GM21381 (cell line): ENCODE data around the gene PSTPIP2.
"Not testable (repeated sequence)": the region's sequence is repeated elsewhere in the genome, so short reads cannot be mapped to it uniquely, and the experiment has no call there.

Experiments used
- ATAC-seq: cut with Tn5 transposase; IDR thresholded peaks from one replicate; pipeline ENCODE4 v1.9.1; 2021; ENCODE audit warnings: mild to moderate bottlenecking, moderate library complexity; ENCODE audit not compliant: unreplicated experiment

The PSTPIP2 gene

DNA sequence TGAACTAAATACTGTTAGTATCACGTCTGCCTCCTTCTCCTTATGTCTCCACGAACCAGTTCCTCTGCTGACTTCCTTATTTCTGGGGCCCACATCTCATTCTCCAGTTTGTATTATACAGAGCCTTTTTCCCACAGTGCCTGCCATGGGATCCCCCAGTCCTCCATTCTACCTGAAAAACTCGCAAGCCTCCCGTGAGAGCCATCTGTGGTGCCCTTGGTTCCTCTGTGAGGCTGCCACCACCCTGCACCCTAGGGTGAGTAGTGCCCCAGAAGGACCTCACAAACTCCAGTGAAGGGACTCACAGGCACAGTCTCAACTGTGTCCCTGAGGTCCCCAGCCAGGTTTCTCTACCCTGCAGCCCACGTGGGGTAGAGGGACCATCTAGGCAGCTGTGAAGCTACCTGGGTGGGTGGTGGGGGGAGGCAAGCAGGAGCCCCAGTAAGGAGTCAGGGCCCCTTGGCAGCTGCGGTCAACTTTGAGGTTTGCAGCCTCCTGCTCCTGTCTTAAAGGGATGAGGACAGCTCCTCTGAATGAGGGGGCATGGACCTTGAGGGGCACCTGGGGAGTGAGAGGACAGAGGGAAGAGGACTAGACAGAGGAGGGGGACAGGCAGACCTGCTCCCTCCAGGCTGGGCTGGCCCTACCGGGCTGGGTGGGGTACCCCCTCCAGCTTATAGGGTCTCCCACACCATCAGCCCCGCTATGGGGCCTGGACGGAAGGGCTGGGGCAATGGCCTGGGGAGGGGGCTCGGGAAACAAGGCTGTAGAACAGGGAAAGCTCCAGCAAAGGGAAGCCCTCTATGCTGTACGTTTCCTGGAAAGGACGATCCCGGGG, 1.0 kb downstream of the PSTPIP2 start:
- ATAC-seq = no peak

DNA sequence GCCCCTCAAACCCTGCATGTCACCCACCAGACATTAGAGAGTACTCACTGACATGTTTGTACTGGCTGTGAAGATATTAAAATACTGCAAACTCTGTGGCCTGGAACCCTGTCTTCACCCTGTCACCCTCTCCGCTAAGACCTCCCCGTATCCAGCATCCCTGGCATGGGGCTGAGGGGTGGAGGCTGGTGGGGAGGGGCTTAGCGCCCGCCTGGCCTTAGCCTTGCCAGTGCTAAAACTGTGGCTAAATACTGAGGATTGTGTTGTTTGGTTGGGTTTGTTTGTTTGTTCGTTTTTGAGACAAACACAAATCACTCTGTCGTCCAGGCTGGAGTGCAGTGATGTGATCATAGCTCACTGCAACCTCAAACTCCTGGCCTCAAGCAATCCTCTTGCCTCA, 1.8 kb downstream of the PSTPIP2 start:
- ATAC-seq = no peak

- no peak for ATAC-seq
These were observed 2.5 kb downstream of the PSTPIP2 start for GRCh38 chr18:46069524-46069923.

DNA sequence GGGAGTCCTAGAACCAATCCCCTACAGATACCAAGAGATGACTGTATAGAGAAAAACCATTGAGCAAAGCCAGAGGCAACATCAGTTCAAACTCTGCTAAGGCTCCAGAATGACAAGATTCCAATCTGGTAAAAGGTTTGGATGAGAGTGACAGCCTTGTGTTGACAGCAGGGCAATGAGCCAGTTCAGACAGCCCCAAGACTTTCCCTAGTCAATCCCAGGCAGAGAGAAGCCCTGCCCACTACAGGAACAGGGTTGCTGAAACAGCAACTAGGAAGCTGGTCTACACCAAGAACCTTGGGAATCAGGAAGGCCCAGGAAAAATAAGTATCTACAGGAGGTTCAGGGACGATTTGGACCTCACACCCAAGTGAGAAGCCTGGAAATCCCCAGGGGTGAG, 3.3 kb downstream of the PSTPIP2 start:
- no peak for ATAC-seq

GRCh38 chr18:46067438-46068007, 4.5 kb downstream of the PSTPIP2 start:
- no peak for ATAC-seq

GRCh38 chr18:46062781-46063180, 9.3 kb downstream of the PSTPIP2 start:
- ATAC-seq = no peak

DNA sequence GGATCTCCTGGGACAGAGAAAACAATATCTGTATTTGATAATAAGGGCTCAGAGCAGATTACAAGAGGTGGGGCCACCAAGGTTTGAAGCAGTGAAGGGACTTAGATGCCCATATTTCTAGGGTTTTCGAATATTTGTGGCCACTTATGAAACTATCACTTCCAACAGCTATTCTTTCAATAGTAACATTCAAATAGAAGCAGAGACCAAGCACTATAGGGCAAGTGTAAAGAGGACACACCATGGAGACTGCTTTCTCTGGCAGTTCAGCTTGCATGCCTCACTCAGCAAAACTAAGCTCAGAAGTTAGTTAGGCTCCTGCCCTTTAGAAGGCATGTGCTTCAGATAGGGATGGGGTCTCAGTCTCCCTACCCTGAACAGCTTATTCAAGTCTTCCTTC, 10.3 kb downstream of the PSTPIP2 start:
- no peak for ATAC-seq

DNA sequence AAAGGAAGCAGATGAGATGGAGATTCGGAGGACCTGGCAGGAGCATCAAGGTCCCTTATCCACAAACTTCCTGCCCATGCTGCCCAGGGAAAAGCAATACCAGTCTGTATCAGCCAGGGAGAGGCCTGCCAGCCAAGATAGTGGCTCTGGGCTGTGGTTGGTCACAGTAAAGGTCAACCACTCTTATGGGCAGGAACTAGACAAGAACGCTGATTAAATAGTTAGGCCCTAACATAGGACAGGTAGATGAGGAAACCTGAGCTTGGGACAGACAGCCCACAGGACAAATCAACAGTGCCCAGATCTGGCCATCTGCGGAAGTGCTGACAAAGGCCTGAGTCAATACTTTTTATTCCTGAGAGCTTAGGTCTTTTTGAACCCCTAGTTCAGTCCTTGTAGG, 10.7 kb downstream of the PSTPIP2 start:
- no peak for ATAC-seq

DNA sequence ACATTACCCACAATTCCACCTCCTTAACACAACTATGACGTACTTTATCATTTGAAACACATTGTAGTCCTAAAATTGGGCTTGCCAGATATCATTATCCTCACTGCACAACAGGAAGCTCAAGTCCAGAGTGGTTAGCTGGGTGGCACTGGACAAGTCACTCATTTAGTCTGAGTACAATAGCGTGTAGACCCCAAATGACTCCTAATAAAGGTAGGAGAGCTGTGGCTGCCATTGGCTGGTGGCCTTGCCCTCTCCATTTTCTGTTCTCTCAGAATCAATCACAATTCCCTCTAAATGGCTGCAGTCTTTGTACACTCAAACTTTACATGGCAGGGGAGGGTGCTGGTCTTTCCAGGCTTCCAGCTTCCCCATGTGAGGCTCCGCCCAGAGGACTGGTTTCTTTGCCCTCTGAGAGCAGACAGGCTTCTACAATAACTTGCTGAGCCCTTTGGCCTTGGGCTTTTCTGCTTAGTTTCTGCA, 11.7 kb downstream of the PSTPIP2 start:
- ATAC-seq = no peak

- ATAC-seq = no peak
These were observed 16.2 kb downstream of the PSTPIP2 start for GRCh38 chr18:46055838-46056230.

GRCh38 chr18:46054956-46055837, 16.9 kb downstream of the PSTPIP2 start:
- no peak for ATAC-seq

DNA sequence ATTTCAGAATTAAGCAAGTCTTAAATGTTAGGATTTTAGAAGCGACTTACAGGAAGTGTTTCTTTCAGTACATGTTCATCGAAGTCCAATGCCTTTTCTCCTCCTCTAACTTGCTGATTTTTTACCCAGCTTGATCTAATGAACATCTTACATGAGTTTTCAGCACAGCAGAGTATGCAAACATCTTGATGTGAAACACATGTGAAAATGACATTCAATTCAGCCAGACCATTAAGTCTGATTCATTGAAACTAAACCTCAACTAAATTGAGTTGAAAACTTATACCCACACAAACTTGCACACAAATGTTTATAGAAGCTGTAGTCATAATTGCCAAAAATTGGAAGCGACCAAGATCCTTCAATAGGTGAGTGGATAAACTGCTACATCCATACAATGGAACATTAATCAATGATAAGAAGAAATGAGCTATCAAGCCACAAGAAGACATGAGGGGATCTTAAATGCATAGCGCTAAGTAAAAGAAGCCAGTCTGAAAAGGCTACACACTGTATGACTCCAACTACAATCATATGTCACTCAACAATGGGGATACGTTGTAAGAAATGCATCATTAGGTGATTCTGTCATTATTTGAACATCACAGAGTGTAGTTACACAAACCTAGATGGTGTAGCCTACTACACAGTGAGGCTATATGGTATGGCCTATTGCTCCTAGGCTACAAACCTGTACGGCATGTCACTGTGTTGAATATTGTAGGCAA, 18.5 kb downstream of the PSTPIP2 start:
- ATAC-seq = no peak

- no peak for ATAC-seq
These were observed 20.2 kb downstream of the PSTPIP2 start for GRCh38 chr18:46051731-46052461.

- no peak for ATAC-seq
These were observed 21.8 kb downstream of the PSTPIP2 start for GRCh38 chr18:46050268-46050667.

DNA sequence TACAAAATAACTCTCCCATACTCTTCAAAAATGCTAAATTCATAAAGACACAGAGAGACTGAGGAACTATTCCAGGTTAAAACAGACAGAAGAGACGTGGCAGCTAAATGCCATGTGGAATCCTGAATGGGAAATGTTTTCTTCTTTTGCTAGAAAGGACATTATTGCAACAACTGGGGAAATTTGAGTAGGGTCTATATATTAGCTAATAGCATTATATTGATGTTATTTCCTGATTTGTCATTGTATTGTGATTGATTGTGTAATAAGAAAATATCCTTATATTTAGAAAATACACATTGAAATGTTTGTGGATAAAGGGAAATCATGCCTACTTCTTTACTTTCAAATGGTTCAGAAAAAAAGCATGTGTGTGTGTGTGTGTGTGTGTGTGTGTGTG, 23.4 kb downstream of the PSTPIP2 start:
- no peak for ATAC-seq

DNA sequence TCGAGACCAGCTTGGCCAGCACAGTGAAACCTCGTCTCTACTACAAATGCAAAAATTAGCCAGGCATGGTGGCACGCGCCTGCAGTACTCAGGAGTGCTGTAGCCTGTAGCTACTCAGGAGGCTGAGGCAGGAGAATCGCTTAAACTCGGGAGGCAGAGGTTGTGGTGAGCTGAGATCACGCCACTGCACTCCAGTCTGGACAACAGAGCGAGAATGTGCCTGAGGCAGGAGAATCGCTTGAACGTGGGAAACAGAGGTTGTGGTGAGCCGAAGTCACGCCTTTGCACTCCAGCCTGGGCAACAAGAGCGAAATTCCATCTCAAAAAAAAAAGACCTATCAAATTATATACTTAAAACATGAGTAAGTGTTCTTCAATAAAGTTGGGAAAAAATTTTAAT, 24.7 kb downstream of the PSTPIP2 start:
- not testable (repeated sequence) for ATAC-seq

- ATAC-seq = no peak
These were observed 25.4 kb downstream of the PSTPIP2 start for GRCh38 chr18:46046688-46047087.

- no peak for ATAC-seq
These were observed 25.9 kb downstream of the PSTPIP2 start for GRCh38 chr18:46046126-46046525.

GRCh38 chr18:46042571-46043123, 29.4 kb downstream of the PSTPIP2 start:
- no peak for ATAC-seq

GRCh38 chr18:46040747-46041104, 31.3 kb downstream of the PSTPIP2 start:
- ATAC-seq = no peak
